Motor neuron (in vitro differentiated cells): ENCODE measurements around the gene TM9SF1. TPM values are rescaled to one million over a fixed set of nuclear protein-coding genes. Genes with fewer than 3 reads are reported as not detected.

Source experiments
- ATAC-seq, 8 experiments: fragments of 200-7000 bp; cut with Tn5 transposase; replicated peaks in 6 of 8; 2 replicates each; pipeline ENCODE4 v1.8.0; 2021; ENCODE audit warnings: mild to moderate bottlenecking in 8 of 8, moderate library complexity in 8 of 8
- H3K27ac ChIP-seq, 2 donors: fragments of 250-450 bp; sonication (Bioruptor Pico); 2 replicates each; pipeline ENCODE4 v1.9.0; 2021; ENCODE audit warnings: antibody characterized with exemption in 2 of 2, mild to moderate bottlenecking in 2 of 2, moderate library complexity in 1 of 2
- H3K4me1 ChIP-seq, 2 donors: fragments of 250-450 bp; sonication (Bioruptor Pico); replicated peaks in 1 of 2; 2 replicates each; pipeline ENCODE4 v1.6.1; 2021; ENCODE audit warnings: antibody characterized with exemption in 2 of 2, mild to moderate bottlenecking in 2 of 2, moderate library complexity in 1 of 2
- H3K4me3 ChIP-seq, 5 donors: fragments of 250-450 bp; sonication (Bioruptor Pico); 2 replicates each; pipeline ENCODE4 v1.9.0; 2021; ENCODE audit warnings: antibody characterized with exemption in 5 of 5, mild to moderate bottlenecking in 5 of 5, moderate library complexity in 4 of 5
- WGBS, 10 experiments: fragments of 450-650 bp; shearing (Covaris generic); methylation state at CpG; one replicate each; pipeline ENCODE4 v1.0.0; 2022; 5-methylcytosine and 5-hydroxymethylcytosine counted together
- in situ Hi-C, 9 experiments: fragments of 400-800 bp; cut with MboI; loops; one replicate each; pipeline ENCODE4 v1.15.0; 2021; ENCODE audit warnings: low sequenced_read_pairs in 9 of 9, low pct_unique_long_range_greater_than_20kb in 2 of 9; ENCODE audit not compliant: unreplicated experiment in 9 of 9
- total RNA-seq, 8 experiments: library from RNA; unstranded; fragments of 300-600 nt; gene quantifications; 2 replicates each; pipeline versions ENCODE4 v1.2.3 to v1.2.4, GENCODE V29; 2022

TM9SF1 gene
- total RNA-seq, 8 experiments from 2014 or later, result 17.6 to 53.1 (median 30.8) TPM

DNA sequence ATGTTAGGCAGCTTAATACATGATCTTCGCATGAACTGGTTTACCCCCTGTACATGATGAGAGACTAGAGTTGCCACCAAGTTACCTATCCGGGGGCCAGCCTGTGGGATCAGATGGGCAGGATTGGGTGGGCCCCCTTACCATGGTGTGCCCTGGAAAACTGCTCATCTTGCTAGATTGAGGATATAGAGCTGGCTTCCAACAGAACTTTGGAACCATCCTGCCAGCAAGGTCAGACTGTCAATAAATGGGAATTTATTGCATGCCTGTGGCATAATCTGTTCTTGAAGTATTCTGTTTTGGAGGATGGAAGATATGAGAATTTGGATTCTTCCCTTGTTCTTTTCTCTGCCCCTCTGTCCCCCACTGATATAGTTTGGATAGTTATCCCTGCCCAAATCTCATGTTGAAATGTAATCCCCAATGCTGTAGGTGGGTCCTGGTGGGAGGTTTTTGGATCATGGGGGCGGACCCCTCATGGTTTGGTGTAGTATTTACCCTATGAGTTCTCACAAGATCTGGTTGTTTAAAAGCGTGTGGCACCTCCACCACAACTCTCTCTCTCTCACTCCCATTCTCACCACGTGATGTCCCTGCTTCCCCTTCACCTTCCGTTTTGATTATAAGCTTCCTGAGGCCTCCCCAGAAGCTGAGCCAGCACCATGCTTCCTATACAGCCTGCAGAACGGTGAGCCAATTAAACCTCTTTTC, 3.7 kb upstream of the TM9SF1 start:
- 63 to 100% (median 93%) methylated on average over 1 to 7 of the region's 7 CpGs for WGBS, 10 experiments
- Histone ChIP-seq H3K4me3 (no peak overlapping the region), H3K4me1 (peaks cover 14 to 26% of the 10 kb centered on the region in 2 donors), H3K27ac (no peak overlapping the region)
- ATAC-seq, result no peak
- in situ Hi-C loops, result no loop called here

DNA sequence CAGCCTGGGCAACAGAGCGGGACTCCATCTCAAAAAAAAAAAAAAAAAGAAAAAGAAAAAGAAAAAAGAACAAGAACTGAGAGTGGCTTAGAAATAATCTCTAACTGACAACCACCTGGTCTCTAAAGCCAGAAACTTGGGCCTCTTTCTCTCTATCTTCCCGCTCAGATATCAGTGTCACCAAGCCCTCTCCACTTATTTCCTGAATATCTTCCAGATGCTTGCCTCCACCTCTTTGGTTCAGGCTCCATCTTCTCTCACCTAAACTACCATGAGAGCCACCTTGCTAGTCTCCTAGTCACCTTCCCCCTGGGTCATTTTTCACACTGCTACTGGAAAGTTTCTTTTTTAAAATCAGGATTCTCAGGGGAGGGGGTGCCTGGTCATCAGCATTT, 1.8 kb upstream of the TM9SF1 start:
- ATAC-seq, result no peak
- H3K27ac ChIP-seq, result no peak overlapping the region
- peaks cover 14 to 19% of the 10 kb centered on the region in 2 donors for H3K4me1 ChIP-seq
- H3K4me3 ChIP-seq, result peak overlapping the region in 4 of 5 donors; percentile 76 to 82 (median 78)
- WGBS, 10 experiments, result 33 to 100% (median 93%) methylated on average over 1 to 2 of the region's 2 CpGs; no CpG with 5 or more reads in 1 of the 10 experiments
- in situ Hi-C loops, result no loop called here

DNA sequence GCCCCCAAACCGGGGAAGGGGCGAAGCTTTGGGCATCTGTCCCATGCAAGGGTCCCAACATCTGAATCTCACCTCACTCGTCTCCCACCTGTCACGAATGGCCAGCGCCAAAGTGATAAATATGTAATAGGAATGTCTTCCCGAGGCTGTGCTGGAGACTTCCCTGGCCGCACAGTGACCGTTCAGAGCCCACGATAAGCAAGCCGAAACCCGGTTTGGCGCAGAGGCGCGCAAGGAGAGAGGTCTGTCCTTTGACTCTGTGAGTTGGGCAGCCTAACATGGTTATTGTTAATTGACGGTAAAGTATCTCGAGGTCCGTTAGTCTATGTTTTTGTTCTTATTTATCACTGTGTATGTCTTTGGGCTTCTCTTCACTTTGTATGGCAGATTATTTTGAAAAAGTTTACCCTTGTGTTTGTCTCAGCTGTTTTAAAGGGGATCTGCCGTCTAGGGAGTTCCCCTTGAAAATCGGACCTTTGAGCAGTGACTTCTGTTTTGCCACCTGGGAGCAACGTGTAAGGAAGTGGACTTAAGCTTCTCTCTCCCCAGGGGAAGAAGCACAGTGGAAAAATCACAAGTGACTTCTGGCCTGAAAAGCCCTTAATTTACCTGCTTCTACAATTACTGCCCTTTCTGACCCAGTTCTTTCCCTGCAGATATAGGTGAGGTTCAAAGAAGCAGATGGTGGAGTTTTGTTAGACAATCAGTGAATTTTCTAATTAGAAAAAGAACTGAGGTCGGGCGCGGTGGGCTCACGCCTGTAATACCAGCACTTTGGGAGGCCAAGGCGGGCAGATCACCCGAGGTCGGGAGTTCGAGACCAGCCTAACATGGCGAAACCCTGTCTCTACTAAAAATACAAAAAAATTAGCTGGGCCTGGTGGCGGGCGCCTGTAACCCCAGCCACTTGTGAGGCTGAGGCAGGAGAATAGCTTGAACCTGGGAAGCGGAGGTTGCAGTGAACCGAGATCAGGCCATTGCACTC, 1.1 kb upstream of the TM9SF1 start:
- peak overlapping the region; percentile 76 to 82 (median 79) for H3K4me3 ChIP-seq
- H3K27ac ChIP-seq, result peak overlapping the region; percentile 99 to 100
- H3K4me1 ChIP-seq, result peaks cover 14 to 19% of the 10 kb centered on the region in 2 donors
- 17 to 100% (median 45%) methylated on average over 2 to 24 of the region's 33 CpGs for WGBS, 10 experiments
- in situ Hi-C loops, result no loop called here
- peak; percentile 2 to 17 (median 8) for ATAC-seq

DNA sequence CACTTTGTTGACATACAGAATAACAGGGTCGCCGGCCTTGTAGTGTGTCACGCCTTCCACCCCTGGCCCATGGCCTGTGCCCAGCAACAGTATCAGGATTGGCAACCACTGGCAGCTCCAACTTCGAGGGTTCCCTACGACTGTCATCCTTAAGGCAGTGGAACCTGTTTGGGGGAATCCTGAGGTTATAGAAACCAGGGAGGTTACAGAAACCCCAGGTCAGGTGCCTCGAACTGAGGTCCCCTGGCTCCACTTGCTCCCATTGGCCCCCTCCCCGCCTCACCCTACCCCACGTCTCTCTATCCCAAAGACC, 412 bp downstream of the TM9SF1 start:
- 80 to 100% (median 92%) methylated on average over 1 to 3 of the region's 8 CpGs; no CpG with 5 or more reads in 7 of the 10 experiments for WGBS, 10 experiments
- Histone ChIP-seq H3K4me3 (peak overlapping the region; percentile 76 to 82 (median 79)), H3K27ac (peak overlapping the region; percentile 99 to 100), H3K4me1 (peaks cover 14 to 19% of the 10 kb centered on the region in 2 donors)
- in situ Hi-C loops, result no loop called here
- no peak for ATAC-seq

DNA sequence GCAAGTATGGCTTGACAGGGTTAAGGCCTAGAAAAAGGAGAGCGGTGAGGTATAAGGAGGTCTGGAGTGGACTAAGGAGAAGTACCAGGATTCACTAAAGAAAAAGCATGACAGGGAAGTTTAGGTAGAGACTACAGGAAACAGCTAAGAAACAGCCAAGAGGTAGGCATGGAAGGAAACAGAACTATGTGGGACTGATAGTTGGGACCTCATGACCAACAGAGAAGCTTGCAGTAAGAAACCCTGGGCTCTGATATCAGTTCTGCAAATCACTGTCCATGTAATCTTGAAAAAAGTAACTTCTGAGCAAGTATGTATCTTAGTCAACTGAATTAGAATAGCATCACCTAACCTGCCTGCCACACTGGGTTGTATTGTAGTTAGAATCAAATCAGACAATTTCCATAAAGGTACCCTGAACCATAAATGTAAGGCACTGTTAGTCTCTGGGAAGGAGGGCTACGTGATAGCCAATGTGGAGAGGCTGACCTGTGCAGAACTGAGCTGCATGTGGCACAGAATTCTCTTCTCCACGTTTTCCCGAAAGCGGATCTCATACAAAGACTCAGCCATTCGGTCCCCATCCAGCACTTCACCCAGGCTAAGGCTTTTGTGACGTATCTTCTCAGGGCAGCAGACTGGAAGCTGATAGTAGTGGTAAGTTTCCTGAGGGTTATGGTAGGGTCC, 912 bp downstream of the TM9SF1 start:
- peaks cover 16 to 21% of the 10 kb centered on the region in 2 donors for H3K4me1 ChIP-seq
- WGBS, 10 experiments, result 60 to 100% (median 88%) methylated on average over 1 to 5 of the region's 7 CpGs
- H3K4me3 ChIP-seq, result peak overlapping the region; percentile 76 to 82 (median 79)
- no peak for ATAC-seq
- H3K27ac ChIP-seq, result peak overlapping the region in 1 of 2 donors; percentile 100
- in situ Hi-C loops, result no loop called here

DNA sequence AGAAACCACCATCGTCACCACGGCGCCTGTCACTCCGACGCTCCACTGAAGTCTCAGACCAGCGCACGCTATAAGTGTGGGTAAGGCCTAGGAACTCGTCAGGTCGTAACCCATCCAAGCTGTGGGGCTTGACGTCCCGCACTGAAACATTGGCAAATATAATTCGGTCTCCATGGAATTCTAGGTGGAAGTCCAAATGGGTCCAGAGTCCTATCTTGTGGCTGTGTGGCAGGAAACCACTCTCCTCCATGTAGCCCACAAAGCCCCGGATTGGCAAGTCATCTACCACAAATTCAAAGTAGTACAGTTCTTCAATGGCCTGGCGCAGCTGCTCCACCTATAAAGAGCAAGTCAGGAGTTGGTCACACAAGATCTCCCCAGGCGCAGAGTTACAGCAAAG, 2.3 kb downstream of the TM9SF1 start:
- Histone ChIP-seq H3K27ac (no peak overlapping the region), H3K4me3 (no peak overlapping the region), H3K4me1 (peaks cover 19 to 26% of the 10 kb centered on the region in 2 donors)
- ATAC-seq, result no peak
- WGBS, 10 experiments, result 89 to 100% (median 100%) methylated on average over 1 to 6 of the region's 15 CpGs; no CpG with 5 or more reads in 2 of the 10 experiments
- in situ Hi-C loops, result no loop called here

DNA sequence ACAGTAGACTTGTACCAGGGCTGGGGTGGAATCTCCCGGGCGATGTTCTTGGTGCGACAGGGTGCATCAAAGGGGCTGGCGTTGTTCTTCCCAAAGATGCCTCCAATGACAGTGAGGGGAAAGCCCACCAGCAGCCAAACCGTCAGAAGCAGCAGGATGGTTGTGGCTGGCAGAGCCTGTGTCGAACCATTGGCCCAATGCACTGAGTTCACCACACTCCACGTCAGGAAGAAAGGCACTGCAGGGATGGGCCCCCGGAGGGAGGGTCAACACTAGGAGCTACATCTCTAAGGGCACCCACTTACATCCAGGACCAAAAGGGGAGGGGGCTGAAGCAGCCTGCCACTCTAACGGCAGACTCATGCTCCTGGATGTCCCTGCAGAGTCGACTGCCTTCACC, 4.8 kb downstream of the TM9SF1 start:
- in situ Hi-C loops, result no loop called here
- no peak overlapping the region for H3K4me3 ChIP-seq
- no peak for ATAC-seq
- WGBS, 10 experiments, result 75 to 100% (median 91%) methylated on average over 1 to 5 of the region's 10 CpGs; no CpG with 5 or more reads in 2 of the 10 experiments
- no peak overlapping the region for H3K27ac ChIP-seq
- peaks cover 16 to 23% of the 10 kb centered on the region in 2 donors for H3K4me1 ChIP-seq

DNA sequence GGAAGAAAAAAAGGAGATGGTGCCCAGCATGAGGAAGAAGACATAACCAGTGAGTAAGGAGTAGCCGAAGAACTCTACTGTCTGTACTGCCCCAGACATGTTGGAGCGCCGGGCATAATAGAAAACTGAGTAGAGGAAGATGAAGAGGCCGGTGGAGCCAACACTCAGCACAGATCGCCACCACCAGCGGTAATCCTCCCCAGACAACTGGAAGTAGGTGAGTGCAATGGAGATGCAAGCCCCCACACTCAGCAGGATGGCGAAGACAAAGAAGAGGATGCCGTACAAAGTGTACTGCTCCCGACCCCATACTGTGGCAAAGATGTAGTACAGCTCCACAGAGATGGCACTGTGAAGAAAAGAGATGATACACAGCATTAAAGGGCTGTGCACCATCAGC, 5.8 kb downstream of the TM9SF1 start:
- Histone ChIP-seq H3K4me3 (no peak overlapping the region), H3K4me1 (peaks cover 13 to 18% of the 10 kb centered on the region in 2 donors), H3K27ac (peak overlapping the region in 1 of 2 donors; percentile 25)
- in situ Hi-C loops, result no loop called here
- ATAC-seq, result no peak
- WGBS, 10 experiments, result 68 to 100% (median 91%) methylated on average over 1 to 6 of the region's 9 CpGs; no CpG with 5 or more reads in 2 of the 10 experiments

DNA sequence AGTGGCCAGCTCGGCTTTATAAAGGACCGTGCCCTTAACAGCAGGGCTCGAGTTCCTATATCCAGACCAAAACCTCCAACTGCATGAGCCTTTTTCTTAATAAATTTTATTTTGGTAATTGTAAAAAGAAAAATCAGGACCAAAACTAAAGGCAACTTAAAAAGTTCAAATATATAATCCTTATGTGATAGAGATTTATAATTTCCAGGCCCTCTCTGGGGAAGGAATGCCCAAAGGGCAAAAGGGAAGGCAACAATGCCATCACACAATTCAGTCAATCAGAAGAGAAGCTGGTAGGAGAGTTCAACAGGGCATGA, 6.2 kb downstream of the TM9SF1 start:
- H3K27ac ChIP-seq, result peak overlapping the region in 1 of 2 donors; percentile 25
- H3K4me1 ChIP-seq, result peaks cover 11 to 14% of the 10 kb centered on the region in 2 donors
- peak overlapping the region; percentile 57 to 87 (median 72) for H3K4me3 ChIP-seq
- 0 to 17% (median 0%) methylated on average over 1 to 3 of the region's 3 CpGs; no CpG with 5 or more reads in 2 of the 10 experiments for WGBS, 10 experiments
- no peak for ATAC-seq
- in situ Hi-C loops, result no loop called here

DNA sequence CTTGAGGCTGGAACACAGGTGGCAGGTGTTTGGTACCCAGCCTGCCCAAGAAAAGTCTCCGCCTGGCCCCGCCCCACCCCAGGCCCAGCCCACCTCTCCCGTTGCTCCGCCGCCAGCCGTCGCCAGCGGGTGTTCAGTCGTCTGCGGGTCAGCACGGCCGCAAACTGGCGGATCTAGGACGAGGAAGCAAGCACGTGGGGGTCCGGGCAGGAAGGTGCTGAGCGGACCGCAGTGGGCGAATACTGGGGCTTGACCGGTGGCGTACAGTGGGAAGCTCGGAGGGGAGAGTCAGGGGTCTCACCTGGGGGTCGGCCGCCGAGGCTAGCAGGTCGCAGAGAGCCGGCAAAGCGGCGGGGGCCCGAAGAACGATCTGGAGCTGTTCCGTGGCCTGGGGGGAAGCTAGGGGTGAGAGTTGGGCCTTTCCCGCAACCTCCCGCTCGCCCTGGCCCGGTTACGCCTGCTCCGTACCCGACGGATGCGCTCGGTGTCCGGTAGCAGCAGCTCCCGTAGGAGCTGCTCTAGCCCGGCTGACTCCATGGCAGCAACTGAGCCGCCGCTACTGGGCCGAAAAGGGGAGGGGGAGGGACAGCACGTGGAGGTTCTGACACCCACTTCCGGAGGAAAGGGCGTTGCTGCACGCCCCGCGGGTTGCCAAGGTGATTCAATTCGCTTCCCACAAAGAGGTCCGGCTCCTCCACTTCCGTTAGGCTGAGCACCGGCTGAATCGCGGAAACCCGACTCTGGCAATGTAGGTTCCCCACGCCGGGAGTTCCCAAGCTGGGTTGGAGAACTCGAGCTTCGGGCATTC, 6.8 kb downstream of the TM9SF1 start, which contains the start of gene IPO4:
Gene IPO4, minus strand, starts transcription at position 566 of the 808 bp plus-strand sequence. Its CDS starts 29 bp downstream, at position 537.
- peak; percentile 90 to 96 (median 94) for ATAC-seq
- peak within 1 kb of the TSS; percentile 57 to 87 (median 72) for H3K4me3 ChIP-seq
- in situ Hi-C loops, result no loop called here
- H3K4me1 ChIP-seq, result peaks cover 11 to 14% of the 10 kb centered on the region in 2 donors
- WGBS, 10 experiments, result 0 to 4% (median 0%) methylated on average over 1 to 17 of the region's 65 CpGs
- peak within 1 kb of the TSS; percentile 83 to 94 for H3K27ac ChIP-seq

DNA sequence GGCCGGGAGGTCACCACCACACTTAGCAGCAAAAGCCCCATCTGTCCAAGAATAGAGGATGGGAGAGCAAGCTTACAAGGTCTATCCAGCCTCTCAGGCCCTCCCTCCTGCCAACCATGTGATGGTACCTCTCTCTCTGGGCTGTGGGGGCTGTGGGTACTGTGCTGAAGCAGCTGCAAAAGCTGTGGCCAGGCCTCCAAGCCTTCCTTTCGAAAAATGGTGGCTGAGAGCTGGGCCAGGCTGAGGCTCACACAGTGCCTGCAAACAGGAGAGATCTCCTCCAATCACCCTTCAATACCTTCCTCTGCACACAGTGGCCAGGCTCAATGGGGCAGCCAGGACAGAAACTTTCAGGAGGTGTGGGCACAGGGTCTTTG, 7.7 kb downstream of the TM9SF1 start:
- Histone ChIP-seq H3K4me3 (peak overlapping the region in 4 of 5 donors; percentile 57 to 87 (median 69)), H3K4me1 (peaks cover 11 to 14% of the 10 kb centered on the region in 2 donors), H3K27ac (no peak overlapping the region)
- in situ Hi-C loops, result no loop called here
- 94% methylated on average over 2 of the region's 2 CpGs; no CpG with 5 or more reads in 9 of the 10 experiments for WGBS, 10 experiments
- no peak for ATAC-seq
